DOHH2 (cell line): ENCODE results near the gene MARCHF3.

ENCODE experiments used
- H3F3A ChIP-seq: fragments of 200-600 bp; sonication (generic), shearing (Covaris generic); 2 replicates; pipeline ENCODE4 v1.6.0; 2016; ENCODE audit warnings: antibody characterized with exemption, mild to moderate bottlenecking; ENCODE audit not compliant: control insufficient read depth, insufficient read depth
- H3K27ac ChIP-seq: fragments of 200-600 bp; sonication (generic); 2 replicates; pipeline ENCODE4 v1.5.1; 2014; ENCODE audit warnings: low read depth, mild to moderate bottlenecking, low read length, moderate library complexity
- H3K27me3 ChIP-seq: fragments of 200-600 bp; sonication (generic); 2 replicates; pipeline ENCODE4 v1.6.1; 2014; ENCODE audit warnings: mild to moderate bottlenecking, low read length, mixed read lengths; ENCODE audit not compliant: control insufficient read depth
- H3K36me3 ChIP-seq: fragments of 200-600 bp; sonication (generic); 2 replicates; pipeline ENCODE4 v1.6.1; 2014; ENCODE audit warnings: mild to moderate bottlenecking, low read length, moderate library complexity, mixed read lengths; ENCODE audit not compliant: control insufficient read depth
- H3K4me1 ChIP-seq: fragments of 200-600 bp; sonication (generic); 2 replicates; pipeline ENCODE4 v1.6.1; 2014; ENCODE audit warnings: mild to moderate bottlenecking, low read length, mixed read lengths; ENCODE audit not compliant: control insufficient read depth
- H3K4me2 ChIP-seq: fragments of 200-600 bp; sonication (generic); 2 replicates; pipeline ENCODE4 v1.6.0; 2014; ENCODE audit warnings: mild to moderate bottlenecking, low read length, moderate library complexity
- H3K4me3 ChIP-seq: fragments of 200-600 bp; sonication (generic); 2 replicates; pipeline ENCODE4 v1.5.1; 2014; ENCODE audit warnings: mild to moderate bottlenecking, low read length, mixed read lengths
- H3K79me2 ChIP-seq: fragments of 200-600 bp; sonication (generic); 2 replicates; pipeline ENCODE4 v1.6.1; 2014; ENCODE audit warnings: mild to moderate bottlenecking, low read length, mixed read lengths; ENCODE audit not compliant: control insufficient read depth
- H3K9me2 ChIP-seq: fragments of 200-600 bp; sonication (generic); replicated peaks from 2 replicates; pipeline ENCODE4 v1.6.1; 2014; ENCODE audit warnings: mild to moderate bottlenecking, low read length, mixed read lengths; ENCODE audit not compliant: control insufficient read depth
- H3K9me3 ChIP-seq: fragments of 200-600 bp; sonication (generic); 2 replicates; pipeline ENCODE4 v1.6.1; 2014; ENCODE audit warnings: antibody characterized with exemption, low read length, mixed read lengths; ENCODE audit not compliant: control insufficient read depth, insufficient read depth
- H4K20me1 ChIP-seq: fragments of 200-600 bp; sonication (generic); 2 replicates; pipeline ENCODE4 v1.6.0; 2014; ENCODE audit warnings: low read depth, mild to moderate bottlenecking, antibody characterized with exemption, low read length, moderate library complexity; ENCODE audit not compliant: control insufficient read depth, insufficient read depth
- CTCF ChIP-seq: fragments of 200-600 bp; sonication (generic); IDR thresholded peaks from one replicate; pipeline ENCODE4 v1.5.1; 2014; ENCODE audit warnings: antibody characterized with exemption, mild to moderate bottlenecking, low read depth, low read length; ENCODE audit not compliant: poor library complexity, severe bottlenecking
- EZH2phosphoT487 ChIP-seq: fragments of 200-600 bp; sonication (generic); IDR thresholded peaks from 2 replicates; pipeline ENCODE4 v1.6.1; 2017; ENCODE audit warnings: borderline replicate concordance, mild to moderate bottlenecking, antibody characterized with exemption, low read length, moderate library complexity, mixed read lengths

Gene MARCHF3

GRCh38 chr5:126915496-126915895 is 114.9 kb downstream of the MARCHF3 start:
- H3F3A ChIP-seq = no peaks in the 10 kb centered on the region
- peaks cover 6% of the 10 kb centered on the region; the same call in 1 of the 2 replicates for H3K36me3 ChIP-seq
- H3K4me2 ChIP-seq = no peak overlapping the region
- no peaks in the 10 kb centered on the region for H3K9me2 ChIP-seq
- H3K4me3 ChIP-seq = no peak overlapping the region
- no peaks in the 10 kb centered on the region for H3K9me3 ChIP-seq
- no peak overlapping the region for H3K27ac ChIP-seq
- no peaks in the 10 kb centered on the region for H3K27me3 ChIP-seq
- H3K4me1 ChIP-seq = no peaks in the 10 kb centered on the region
- no peak for TF ChIP-seq EZH2phosphoT487
- TF ChIP-seq CTCF = no peak
- no peaks in the 10 kb centered on the region for H4K20me1 ChIP-seq
- H3K79me2 ChIP-seq = no peaks in the 10 kb centered on the region

- Histone ChIP-seq H3K4me1 (no peaks in the 10 kb centered on the region), H3K36me3 (peaks cover 10% of the 10 kb centered on the region; the same call in 1 of the 2 replicates), H3K27me3 (no peaks in the 10 kb centered on the region), H3F3A (no peaks in the 10 kb centered on the region), H3K27ac (no peak overlapping the region), H4K20me1 (no peaks in the 10 kb centered on the region), H3K4me2 (no peak overlapping the region), H3K9me3 (peaks cover 4% of the 10 kb centered on the region; the same call in 1 of the 2 replicates), H3K79me2 (no peaks in the 10 kb centered on the region), H3K4me3 (no peak overlapping the region), H3K9me2 (no peaks in the 10 kb centered on the region)
- TF ChIP-seq CTCF = no peak
- no peak for TF ChIP-seq EZH2phosphoT487
These were observed 115.4 kb downstream of the MARCHF3 start for GRCh38 chr5:126914801-126915436.

GRCh38 chr5:126912616-126913200 is 117.7 kb downstream of the MARCHF3 start:
- no peak for TF ChIP-seq CTCF
- TF ChIP-seq EZH2phosphoT487 = no peak
- no peaks in the 10 kb centered on the region for H3K9me2 ChIP-seq
- H4K20me1 ChIP-seq = no peaks in the 10 kb centered on the region
- no peaks in the 10 kb centered on the region for H3K27me3 ChIP-seq
- no peak overlapping the region for H3K27ac ChIP-seq
- H3F3A ChIP-seq = no peaks in the 10 kb centered on the region
- H3K79me2 ChIP-seq = no peaks in the 10 kb centered on the region
- no peaks in the 10 kb centered on the region for H3K4me1 ChIP-seq
- no peak overlapping the region for H3K4me3 ChIP-seq
- H3K9me3 ChIP-seq = peaks cover 5% of the 10 kb centered on the region; the same call in 1 of the 2 replicates
- H3K36me3 ChIP-seq = peaks cover 11% of the 10 kb centered on the region; the same call in 1 of the 2 replicates
- no peak overlapping the region for H3K4me2 ChIP-seq
